HG03520 (cell line): ENCODE results near the gene EPN2.
"Not testable (repeated sequence)": the region's sequence is repeated elsewhere in the genome, so short reads cannot be mapped to it uniquely, and the experiment has no call there.

Experiments used
- ATAC-seq: cut with Tn5 transposase; IDR thresholded peaks from one replicate; pipeline ENCODE4 v1.9.1; 2021; ENCODE audit warnings: mild to moderate bottlenecking, moderate library complexity; ENCODE audit not compliant: unreplicated experiment

Gene EPN2

DNA sequence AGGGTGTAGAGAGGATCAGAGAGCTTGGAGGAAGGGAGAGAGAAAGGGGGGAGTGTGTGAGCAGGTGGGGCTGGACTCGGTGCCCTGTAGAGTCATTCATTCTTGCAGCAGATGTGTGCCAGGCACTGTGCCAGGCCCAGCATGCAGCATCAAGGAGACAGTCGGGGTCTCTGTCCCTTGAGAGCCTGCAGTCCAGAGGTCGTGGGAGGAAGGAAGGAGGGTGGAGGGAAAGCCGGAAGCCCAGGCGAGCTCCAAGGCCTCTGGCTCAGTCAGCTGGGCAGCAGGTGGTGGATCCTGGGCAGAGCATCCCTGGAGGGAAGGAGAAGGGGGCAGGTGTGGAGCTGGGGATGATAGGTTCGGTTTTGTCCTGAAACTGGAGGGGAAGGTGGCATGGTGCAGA, 27.5 kb downstream of the EPN2 start:
- ATAC-seq, result no peak

DNA sequence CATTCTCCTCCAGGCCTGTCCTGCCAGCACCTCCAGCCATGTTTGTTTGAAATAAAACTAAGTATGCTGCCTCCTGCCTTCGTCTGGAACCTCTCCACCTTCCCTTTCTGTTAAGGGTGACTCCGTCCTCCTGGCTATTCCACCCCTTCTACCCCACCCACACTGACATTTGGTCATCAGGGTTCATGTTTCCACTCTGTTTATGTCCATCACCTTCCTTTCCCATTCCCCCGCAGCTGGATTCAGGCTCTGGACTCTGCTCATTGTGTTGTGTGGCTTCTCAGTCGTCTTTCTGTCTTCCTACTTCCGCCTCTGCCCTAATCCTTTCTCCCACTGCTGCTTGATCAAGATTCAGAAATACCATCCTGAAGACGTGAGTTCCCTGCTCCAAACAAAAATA, 28.6 kb downstream of the EPN2 start:
- ATAC-seq, result no peak

- ATAC-seq, result no peak
These were observed 31.4 kb downstream of the EPN2 start for GRCh38 chr17:19268611-19269010.

- no peak for ATAC-seq
These were observed 31.9 kb downstream of the EPN2 start for GRCh38 chr17:19269106-19269505.

DNA sequence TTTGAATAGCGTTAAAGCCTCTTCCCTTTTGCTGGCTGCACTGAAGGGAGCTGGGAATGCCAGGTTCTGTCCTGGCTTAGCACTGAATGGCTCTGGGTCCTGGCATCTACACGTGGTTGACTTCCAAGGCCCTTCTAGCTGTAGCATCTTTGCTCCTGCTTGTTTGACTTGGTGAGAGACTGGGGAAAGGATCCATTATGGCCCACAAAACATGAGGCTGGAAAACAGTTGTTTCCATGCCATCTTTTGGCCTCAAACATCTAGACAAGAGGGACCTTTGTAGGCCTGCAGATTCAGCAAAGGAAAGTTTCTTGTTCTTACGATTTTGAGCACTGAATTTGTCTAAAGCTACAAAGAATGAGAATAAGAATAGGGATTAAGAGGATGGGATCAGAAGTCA, 32.5 kb downstream of the EPN2 start:
- no peak for ATAC-seq

- no peak for ATAC-seq
These were observed 33.2 kb downstream of the EPN2 start for GRCh38 chr17:19270347-19270703.

DNA sequence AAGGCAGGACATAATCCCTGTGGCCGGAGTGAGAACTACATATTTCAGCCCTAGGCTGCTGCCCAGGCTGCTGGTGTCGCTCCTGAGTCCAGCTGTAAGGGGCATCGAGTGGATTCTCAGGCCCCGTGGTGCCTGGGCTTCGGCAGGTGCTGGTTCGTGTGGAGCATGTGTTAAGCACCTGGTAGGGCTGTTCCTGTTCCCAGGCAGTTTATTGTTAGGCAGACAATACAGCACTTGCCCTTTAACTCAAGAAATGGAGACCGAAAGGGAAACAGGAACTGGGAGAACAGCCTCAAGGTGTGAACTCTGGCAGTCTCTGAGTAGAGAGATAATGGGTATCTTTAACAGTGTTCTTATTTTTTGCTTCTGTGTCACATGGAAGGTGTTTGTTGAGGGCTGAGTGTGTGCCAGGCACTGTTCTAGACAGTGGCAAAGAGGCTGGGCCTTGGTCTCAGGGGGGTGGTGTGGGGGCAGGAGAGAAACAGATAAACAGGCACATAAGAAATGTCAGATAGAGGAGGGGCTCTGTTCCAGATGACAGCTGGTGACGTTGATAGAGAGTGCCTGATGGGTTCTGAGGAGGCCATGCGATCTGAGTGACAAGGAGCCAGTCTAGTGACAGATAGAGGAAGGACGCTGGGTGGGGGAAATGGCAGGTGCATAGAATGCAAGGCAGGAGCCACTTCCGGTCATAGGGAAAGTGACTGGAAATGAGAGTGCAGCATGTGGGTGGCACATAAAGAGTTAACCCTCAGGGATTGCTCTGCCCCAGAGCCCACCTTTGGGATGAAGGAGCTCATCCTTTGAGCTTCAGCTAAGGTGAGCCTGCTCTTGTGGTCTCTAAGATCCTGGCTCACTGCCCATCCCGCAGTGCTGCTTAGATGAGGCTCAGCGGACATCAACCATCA, 33.8 kb downstream of the EPN2 start:
- ATAC-seq, result peak; percentile 60

- ATAC-seq, result no peak
These were observed 34.7 kb downstream of the EPN2 start for GRCh38 chr17:19271780-19272357.

DNA sequence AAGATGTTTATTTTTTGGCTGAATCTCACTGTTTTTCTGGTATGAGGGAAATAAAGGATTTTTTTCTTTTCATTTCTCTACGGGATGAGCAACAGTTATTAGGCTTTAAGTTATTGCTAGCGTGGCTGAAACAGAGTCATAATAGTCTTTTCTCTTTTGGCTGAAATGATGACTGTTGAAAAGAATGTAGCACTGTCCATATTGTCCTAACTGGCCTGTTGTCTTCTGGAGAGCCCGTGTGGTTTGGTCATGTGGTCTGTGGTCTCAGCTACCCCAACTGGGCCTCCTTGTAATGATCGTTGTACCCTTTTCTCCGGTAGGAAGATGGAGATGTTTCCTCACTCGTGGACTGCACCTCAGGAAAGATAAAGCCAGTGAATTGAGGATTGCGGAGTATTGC, 36.6 kb downstream of the EPN2 start:
- no peak for ATAC-seq

DNA sequence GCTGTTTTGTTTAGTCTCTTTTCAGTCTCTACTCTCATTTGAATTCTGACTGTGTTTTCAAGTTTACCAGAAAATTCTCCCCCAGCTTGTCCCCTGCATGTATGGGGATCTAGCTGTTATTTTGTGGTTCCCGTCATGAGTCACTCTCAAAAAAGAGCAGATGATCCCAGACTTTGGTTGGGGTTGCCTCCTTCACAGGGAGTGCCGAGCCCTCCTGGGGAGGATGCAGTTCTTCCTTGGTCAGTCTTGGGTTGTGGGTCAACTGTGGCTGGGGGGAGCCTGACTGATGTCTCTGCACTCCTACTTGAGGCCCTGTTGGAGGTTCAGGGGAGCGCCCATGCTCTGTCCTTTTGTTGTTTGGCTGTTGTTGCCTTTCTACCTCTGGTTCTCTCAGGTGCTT, 37.7 kb downstream of the EPN2 start:
- no peak for ATAC-seq

- no peak for ATAC-seq
These were observed 38.4 kb downstream of the EPN2 start for GRCh38 chr17:19275457-19276127.

DNA sequence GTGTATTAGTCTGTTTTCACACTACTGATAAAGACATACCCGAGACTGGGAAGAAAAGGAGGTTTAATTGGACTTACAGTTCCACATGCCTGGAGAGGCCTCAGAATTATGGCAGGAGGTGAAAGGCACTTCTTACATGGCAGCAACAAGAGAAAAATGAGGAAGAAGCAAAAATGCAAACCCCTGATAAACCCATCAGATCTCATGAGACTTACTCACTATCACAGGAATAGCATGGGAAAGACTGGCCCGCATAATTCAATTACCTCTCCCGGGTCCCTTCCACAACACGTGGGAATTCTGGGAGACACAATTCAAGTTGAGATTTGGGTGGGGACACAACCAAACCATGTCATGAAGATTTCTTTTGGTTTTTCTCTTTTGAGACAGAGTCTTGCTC, 41.1 kb downstream of the EPN2 start:
- ATAC-seq, result not testable (repeated sequence)

DNA sequence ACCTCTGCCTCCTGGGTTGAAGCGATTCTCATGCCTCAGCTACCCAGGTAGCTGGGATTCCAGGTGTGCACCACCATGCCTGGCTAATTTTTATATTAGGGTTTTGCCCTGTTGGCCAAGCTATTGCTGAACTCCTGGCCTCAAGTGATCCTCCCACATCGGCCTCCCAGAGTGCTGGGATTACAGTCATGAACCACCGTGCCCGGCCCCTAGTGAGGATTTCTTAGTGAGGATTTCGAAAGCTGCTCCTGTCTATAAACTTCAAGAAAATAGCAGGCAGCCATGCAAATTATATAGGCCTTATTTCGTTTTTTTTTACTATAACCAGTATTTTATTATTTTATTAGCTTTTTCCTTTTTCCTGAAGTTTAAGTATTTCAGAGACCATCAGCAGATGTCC, 41.6 kb downstream of the EPN2 start:
- no peak for ATAC-seq

GRCh38 chr17:19281161-19281560, 44.0 kb downstream of the EPN2 start:
- ATAC-seq, result no peak

DNA sequence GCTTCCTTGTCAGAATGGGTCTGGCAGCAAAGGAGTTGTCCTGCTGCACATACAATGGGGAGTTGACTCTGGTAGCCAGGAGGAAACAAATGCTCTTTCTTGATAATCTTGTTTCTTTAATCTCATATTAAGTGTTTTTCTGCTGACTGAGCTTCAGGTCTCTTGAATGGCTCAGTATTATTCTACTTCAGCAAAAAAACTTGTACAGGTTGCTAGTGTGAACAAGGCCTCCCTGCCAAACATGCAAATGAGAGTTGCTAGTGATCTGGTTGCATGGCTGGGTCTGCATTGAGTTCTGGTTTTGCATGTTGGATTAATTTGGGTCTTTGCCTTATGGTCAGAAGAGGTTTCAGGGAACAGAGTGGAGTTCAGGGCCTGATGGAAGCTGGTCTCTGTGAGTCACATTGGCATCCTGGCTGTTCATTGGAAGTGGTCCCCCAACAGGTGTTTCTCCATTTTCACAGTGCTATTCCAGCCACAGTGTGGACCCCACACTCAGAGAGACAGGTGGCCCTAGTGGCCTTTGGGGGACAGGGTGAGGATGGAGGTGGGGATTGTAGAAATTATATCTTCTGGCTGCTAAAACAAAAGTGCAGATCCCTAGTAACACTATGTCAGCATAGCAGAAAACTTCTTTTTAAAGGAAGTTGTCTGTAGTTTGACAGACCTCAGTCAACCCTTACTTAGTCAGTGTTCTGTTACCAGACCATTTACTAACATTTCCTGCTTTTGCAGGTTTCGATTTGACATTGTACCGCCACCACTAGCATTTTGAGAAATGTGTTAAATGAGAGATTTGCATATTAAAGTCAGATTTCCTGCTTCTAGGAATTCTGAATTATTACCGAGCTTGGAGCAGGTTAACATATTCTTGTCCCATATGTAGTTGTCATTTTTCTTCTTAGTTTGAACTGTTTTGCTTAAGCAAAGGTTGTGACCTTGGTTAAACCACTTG, 47.1 kb downstream of the EPN2 start:
- no peak for ATAC-seq

- no peak for ATAC-seq
These were observed 48.2 kb downstream of the EPN2 start for GRCh38 chr17:19285213-19285900.

DNA sequence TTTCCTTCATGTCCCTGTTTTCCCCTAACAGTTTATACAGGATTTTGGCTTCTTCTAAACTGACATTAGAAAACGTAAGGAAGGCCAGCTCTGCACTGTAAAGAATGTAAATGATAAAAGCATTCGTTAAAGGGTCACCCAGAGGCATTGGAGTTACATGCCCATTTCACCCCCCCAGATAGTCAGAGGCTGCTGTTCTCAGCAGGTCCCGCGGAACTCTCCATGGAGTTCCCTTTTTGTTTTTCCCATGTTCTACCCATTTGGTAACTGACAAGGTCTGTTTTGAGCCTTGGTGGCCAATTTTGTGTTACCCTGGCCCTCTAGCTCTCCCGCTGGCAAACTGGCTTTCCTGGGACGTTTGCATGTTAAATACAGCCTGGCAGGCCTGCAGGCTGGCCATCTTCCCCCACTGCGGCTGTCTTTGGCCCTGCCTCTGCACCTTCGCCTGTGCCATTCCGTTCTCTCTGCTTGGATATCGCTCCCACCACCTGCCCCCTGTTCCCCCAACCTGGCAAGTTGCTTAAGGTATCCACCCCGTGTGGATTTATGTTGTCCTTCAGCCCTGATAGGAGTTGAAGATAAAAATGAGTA, 49.7 kb downstream of the EPN2 start:
- ATAC-seq, result no peak

DNA sequence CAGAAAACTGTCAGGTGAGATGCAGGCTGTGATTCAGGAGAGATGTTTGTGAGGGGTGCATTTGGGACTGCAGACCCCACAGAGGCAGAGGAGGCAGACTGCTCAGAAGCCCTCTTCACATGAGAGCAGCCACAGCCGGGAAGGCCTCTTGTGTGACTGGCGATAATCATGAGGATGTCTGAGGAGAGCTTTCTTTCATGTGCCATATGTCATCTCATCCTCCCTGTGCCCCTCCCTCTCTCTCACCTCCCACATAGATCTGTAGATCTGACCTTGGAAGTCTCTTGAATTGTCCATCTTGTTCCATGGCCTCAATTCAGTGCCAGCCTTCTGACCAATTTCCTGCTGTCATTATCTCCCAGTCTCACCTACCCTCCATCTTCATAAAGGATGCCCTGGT, 50.5 kb downstream of the EPN2 start:
- ATAC-seq, result no peak

GRCh38 chr17:19288453-19288852, 51.3 kb downstream of the EPN2 start:
- no peak for ATAC-seq
